B cell (primary cell): ENCODE measurements around the gene PEPD. TPM values are rescaled to one million over a fixed set of nuclear protein-coding genes. Genes with fewer than 3 reads are reported as not detected.

Experiments
- ATAC-seq: fragments of 200-7000 bp; cut with Tn5 transposase; one replicate; pipeline ENCODE4 v1.10.0; 2021; ENCODE audit warnings: low read depth, mild to moderate bottlenecking, moderate number of reproducible peaks, moderate library complexity
- CTCF ChIA-PET: fragments of 350-600 bp; sonication (Branson Sonifier 250); formaldehyde crosslinking; loops from one replicate; lab custom pipeline; 2021; ENCODE audit warnings: antibody characterized with exemption, inconsistent platforms; lab: Charles Lee
- POLR2A ChIA-PET: fragments of 350-600 bp; sonication (Branson Sonifier 250); formaldehyde crosslinking; loops from one replicate; lab custom pipeline; 2021; ENCODE audit warnings: antibody characterized with exemption; lab: Charles Lee
- DNase-seq: peaks from one replicate; pipeline ENCODE4 v3.0.0; 2013
- H2AFZ ChIP-seq: 2 replicates; pipeline ENCODE4 v1.6.1; 2012; ENCODE audit warnings: mild to moderate bottlenecking, low read depth, low read length; ENCODE audit not compliant: insufficient read depth, poor library complexity, severe bottlenecking
- H3K27ac ChIP-seq, 2 donors: 1 replicate in 1 of 2; 2 replicates in 1 of 2; pipeline ENCODE4 v1.5.1; 2012 to 2013; ENCODE audit warnings: low read length in 2 of 2, mild to moderate bottlenecking in 2 of 2, moderate library complexity in 1 of 2
- H3K27me3 ChIP-seq, 4 experiments: fragments of 200-600 bp in 1 of 4; sonication (generic) in 1 of 4; replicated peaks in 1 of 4; 1 replicate in 2 of 4; 2 replicates in 2 of 4; pipeline versions ENCODE4 v1.6.1 to v1.7.0; 2013 to 2016; ENCODE audit warnings: low read length in 3 of 4, mild to moderate bottlenecking in 2 of 4, mixed read lengths in 1 of 4, moderate library complexity in 1 of 4; ENCODE audit not compliant: insufficient read depth in 4 of 4, control insufficient read depth in 3 of 4; ENCODE audit errors: control extremely low read depth in 1 of 4
- H3K36me3 ChIP-seq, 2 experiments: replicated peaks in 1 of 2; 1 replicate in 1 of 2; 2 replicates in 1 of 2; pipeline versions ENCODE4 v1.6.1 to v1.7.1; 2013; ENCODE audit warnings: low read length in 1 of 2; ENCODE audit not compliant: insufficient read depth in 2 of 2, control insufficient read depth in 1 of 2; ENCODE audit errors: control extremely low read depth in 1 of 2, extremely low read depth in 1 of 2
- H3K4me1 ChIP-seq, 2 donors: fragments of 200-600 bp in 1 of 2; sonication (generic) in 1 of 2; 1 replicate in 1 of 2; 2 replicates in 1 of 2; pipeline versions ENCODE4 v1.5.1 to v1.6.1; 2013 to 2017; ENCODE audit warnings: low read length in 2 of 2; ENCODE audit not compliant: control insufficient read depth in 2 of 2, insufficient read depth in 2 of 2
- H3K4me2 ChIP-seq: replicated peaks from 2 replicates; pipeline ENCODE3; 2012; ENCODE audit warnings: mild to moderate bottlenecking, low read depth, low read length; ENCODE audit not compliant: poor library complexity, severe bottlenecking
- H3K4me3 ChIP-seq, 5 experiments: fragments of 200-600 bp in 1 of 5; sonication (generic) in 1 of 5; 1 replicate in 3 of 5; 2 replicates in 2 of 5; pipeline versions ENCODE4 v1.5.1 to v1.7.0; 2011 to 2016; ENCODE audit warnings: low read length in 4 of 5, mild to moderate bottlenecking in 4 of 5, low read depth in 2 of 5, control low read depth in 1 of 5, moderate library complexity in 1 of 5; ENCODE audit not compliant: insufficient read depth in 1 of 5; ENCODE audit errors: control extremely low read depth in 1 of 5, extremely low read depth in 1 of 5
- H3K79me2 ChIP-seq: fragments of 200-600 bp; sonication (generic); one replicate; pipeline ENCODE4 v1.6.0; 2016; ENCODE audit warnings: low read length; ENCODE audit not compliant: control insufficient read depth, insufficient read depth
- H3K9ac ChIP-seq: fragments of 200-600 bp; sonication (generic); 2 replicates; pipeline ENCODE4 v1.6.1; 2017; ENCODE audit warnings: mild to moderate bottlenecking, low read length, moderate library complexity
- H3K9me3 ChIP-seq, 3 donors: one replicate each; pipeline versions ENCODE4 v1.6.1 to v1.7.1; 2013; ENCODE audit warnings: low read length in 2 of 3; ENCODE audit not compliant: control insufficient read depth in 2 of 3, insufficient read depth in 1 of 3; ENCODE audit errors: control extremely low read depth in 1 of 3
- H4K20me1 ChIP-seq: 2 replicates; pipeline ENCODE4 v1.6.0; 2012; ENCODE audit warnings: mild to moderate bottlenecking, low read length; ENCODE audit not compliant: insufficient read depth, control insufficient read depth, poor library complexity, severe bottlenecking
- H3K27ac Mint-ChIP-seq: one replicate; pipeline ENCODE4 v1.8.0; 2021; ENCODE audit warnings: mixed read lengths
- H3K27me3 Mint-ChIP-seq: one replicate; pipeline ENCODE4 v1.8.0; 2021; ENCODE audit warnings: mixed read lengths
- H3K4me1 Mint-ChIP-seq: one replicate; pipeline ENCODE4 v1.8.0; 2021; ENCODE audit warnings: mixed read lengths
- H3K4me3 Mint-ChIP-seq: one replicate; pipeline ENCODE4 v1.8.0; 2021; ENCODE audit warnings: mixed read lengths
- H3K9me3 Mint-ChIP-seq: one replicate; pipeline ENCODE4 v1.8.0; 2022; ENCODE audit warnings: mixed read lengths; ENCODE audit not compliant: insufficient read depth
- CTCF ChIP-seq: fragments of 200-600 bp; IDR thresholded peaks from one replicate; pipeline ENCODE4 v1.8.0; 2022; ENCODE audit warnings: antibody characterized with exemption, mild to moderate bottlenecking
- EZH2 ChIP-seq: IDR thresholded peaks from 2 replicates; pipeline ENCODE4 v1.6.1; 2012; ENCODE audit warnings: borderline replicate concordance, low read depth, mild to moderate bottlenecking, moderate library complexity, low read length; ENCODE audit not compliant: insufficient read depth, poor library complexity, severe bottlenecking
- WGBS: methylation state at CpG from one replicate; pipeline ENCODE4 v1.1.5; 2013; ENCODE audit warnings: missing lambda C conversion rate; ENCODE audit not compliant: insufficient coverage; 5-methylcytosine and 5-hydroxymethylcytosine counted together
- intact Hi-C: fragments of 100-400 bp; cut with micrococcal nuclease; formaldehyde crosslinking; loops from one replicate; pipeline ENCODE4 v1.10.0; 2022
- polyA plus RNA-seq: library from polyadenylated mRNA; depleted of rRNA; stranded (reverse); fragments of >200 nt; gene quantifications from 2 replicates; pipeline ENCODE4 v1.2.3, GENCODE V29; 2012
- total RNA-seq, 2 donors: library from RNA; stranded (reverse); fragments of 120-200 nt in 1 of 2; gene quantifications; 1 replicate in 1 of 2; 2 replicates in 1 of 2; pipeline versions ENCODE4 v1.2.3 to v1.2.4, GENCODE V29; 2013 to 2022

PEPD gene
- total and polyA plus RNA-seq, 2 donors (not counting 1 experiment from before 2014, with no cell fraction given) = 36.4 to 42.7 TPM

- DNase-seq = no peak
- H3K9me3 Mint-ChIP-seq = no peaks in the 10 kb centered on the region
- no peak overlapping the region for H3K4me3 ChIP-seq
- H4K20me1 ChIP-seq = peaks cover 13% of the 10 kb centered on the region
- H3K9me3 ChIP-seq = no peaks in the 10 kb centered on the region
- no peaks in the 10 kb centered on the region for H3K27me3 ChIP-seq
- H3K27ac Mint-ChIP-seq = no peak overlapping the region
- H3K79me2 ChIP-seq = peaks cover 6% of the 10 kb centered on the region
- TF ChIP-seq EZH2 = no peak
- no peak for TF ChIP-seq CTCF
- 89% methylated on average over 18 of the region's 19 CpGs for WGBS
- H3K27me3 Mint-ChIP-seq = no peaks in the 10 kb centered on the region
- ChIA-PET POLR2A (no interaction called here), CTCF (interaction anchor here (1.2 to 1.5 kb wide), 2 partner anchors 153 to 155 kb away, joined by 3 read pairs; no protein-coding TSS in a partner anchor)
- no peak overlapping the region for H3K4me2 ChIP-seq
- intact Hi-C loops = no loop called here
- no peak for ATAC-seq
- H3K27ac ChIP-seq = no peak overlapping the region
- H3K4me1 ChIP-seq = no peaks in the 10 kb centered on the region
- peaks cover 0 to 5% of the 10 kb centered on the region in 2 experiments for H3K36me3 ChIP-seq
- H2AFZ ChIP-seq = no peak overlapping the region
- no peak overlapping the region for H3K4me3 Mint-ChIP-seq
- H3K4me1 Mint-ChIP-seq = no peaks in the 10 kb centered on the region
- no peak overlapping the region for H3K9ac ChIP-seq
Measured at GRCh38 chr19:33390101-33390907, 131.3 kb downstream of the PEPD start.

- no peak overlapping the region for H3K4me3 ChIP-seq
- no peak overlapping the region for H3K27ac ChIP-seq
- H3K9me3 Mint-ChIP-seq = no peaks in the 10 kb centered on the region
- DNase-seq (no peak), ATAC-seq (no peak)
- WGBS = 93% methylated on average over 17 of the region's 22 CpGs
- H3K79me2 ChIP-seq = peaks cover 9% of the 10 kb centered on the region
- H3K9ac ChIP-seq = no peak overlapping the region
- ChIA-PET POLR2A (no interaction called here), CTCF (interaction anchor here (1.5 kb wide), 1 partner anchor 152 kb away, joined by 3 read pairs; no protein-coding TSS in a partner anchor)
- TF ChIP-seq EZH2 (no peak), CTCF (no peak)
- intact Hi-C loops = no loop called here
- no peaks in the 10 kb centered on the region for H3K4me1 ChIP-seq
- H3K27me3 Mint-ChIP-seq = no peaks in the 10 kb centered on the region
- H3K36me3 ChIP-seq = peaks cover 0 to 5% of the 10 kb centered on the region in 2 experiments
- peaks cover 16% of the 10 kb centered on the region for H4K20me1 ChIP-seq
- H2AFZ ChIP-seq = no peak overlapping the region
- H3K4me1 Mint-ChIP-seq = no peaks in the 10 kb centered on the region
- no peaks in the 10 kb centered on the region for H3K9me3 ChIP-seq
- H3K4me2 ChIP-seq = no peak overlapping the region
- H3K4me3 Mint-ChIP-seq = no peak overlapping the region
- H3K27ac Mint-ChIP-seq = no peak overlapping the region
- H3K27me3 ChIP-seq = no peaks in the 10 kb centered on the region
Measured at GRCh38 chr19:33389421-33390100, 132.0 kb downstream of the PEPD start.
